HG03108 (cell line): ENCODE measurements around the gene CD2AP.
"Not testable (repeated sequence)": the region's sequence is repeated elsewhere in the genome, so short reads cannot be mapped to it uniquely, and the experiment has no call there.

Experiments
- ATAC-seq: cut with Tn5 transposase; IDR thresholded peaks from one replicate; pipeline ENCODE4 v1.9.1; 2021; ENCODE audit warnings: moderate library complexity; ENCODE audit not compliant: unreplicated experiment

CD2AP gene

DNA sequence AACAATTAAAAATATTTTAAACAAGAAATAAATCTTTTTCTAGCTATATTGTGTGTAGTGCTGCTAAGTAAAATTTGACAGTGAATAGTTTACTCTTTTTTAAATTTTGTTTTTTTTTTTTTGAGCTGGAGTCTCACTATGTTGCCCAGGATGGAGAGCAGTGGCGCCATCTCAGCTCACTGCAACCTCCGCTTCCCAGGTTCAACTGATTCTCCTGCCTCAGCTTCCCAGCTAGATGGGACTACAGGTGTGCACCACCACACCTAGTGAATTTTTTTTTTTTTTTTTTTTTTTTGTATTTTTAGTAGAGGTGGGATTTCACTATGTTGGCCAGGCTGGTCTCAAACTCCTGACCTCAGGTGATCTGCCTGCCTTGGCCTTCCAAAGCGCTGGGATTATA lies 75.7 kb downstream of the CD2AP start:
- ATAC-seq = not testable (repeated sequence)

GRCh38 chr6:47556459-47556858 lies 78.9 kb downstream of the CD2AP start:
- ATAC-seq = not testable (repeated sequence)

GRCh38 chr6:47563162-47563561 lies 85.6 kb downstream of the CD2AP start:
- no peak for ATAC-seq

GRCh38 chr6:47566602-47567001 lies 89.0 kb downstream of the CD2AP start:
- ATAC-seq = not testable (repeated sequence)

GRCh38 chr6:47567586-47567985 lies 90.0 kb downstream of the CD2AP start:
- no peak for ATAC-seq

DNA sequence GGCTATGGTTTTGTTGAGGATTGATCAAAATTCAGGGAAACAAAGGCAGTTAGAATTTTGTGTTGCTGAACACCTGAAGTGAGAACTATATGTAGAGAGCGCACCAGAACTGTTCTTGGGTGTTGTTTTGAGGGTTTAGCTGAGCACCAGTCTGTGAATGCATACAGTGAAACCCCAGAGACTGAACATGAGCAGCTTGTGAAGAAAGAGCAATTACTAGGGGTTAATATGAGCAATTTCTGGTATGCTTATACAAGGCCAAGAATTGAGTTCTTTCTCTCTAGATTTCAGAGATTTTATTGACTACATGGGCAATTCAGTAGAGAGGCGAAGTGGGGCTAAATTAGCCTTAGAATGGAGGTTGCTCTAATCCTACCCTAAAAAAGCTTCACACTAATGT lies 93.9 kb downstream of the CD2AP start:
- ATAC-seq = no peak

GRCh38 chr6:47573109-47573508 lies 95.5 kb downstream of the CD2AP start:
- ATAC-seq = no peak

DNA sequence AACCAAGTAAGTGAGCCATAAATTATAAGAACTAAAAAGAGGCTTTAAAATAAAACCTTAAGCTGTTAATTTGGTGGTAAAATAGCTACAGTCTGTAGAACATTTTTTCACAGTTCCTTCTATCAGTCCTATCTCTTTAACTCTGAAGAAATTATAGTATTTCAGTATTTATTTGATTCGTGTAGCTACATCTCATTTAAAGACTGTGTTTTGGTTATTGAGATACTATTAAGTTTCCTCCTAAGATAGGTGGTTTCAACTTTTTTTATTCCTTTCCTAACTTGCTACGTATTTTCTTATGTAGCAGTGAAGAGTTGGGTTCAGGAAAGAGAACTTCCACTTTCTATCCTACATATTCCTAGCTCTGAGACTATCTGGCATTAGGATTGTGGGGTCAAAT lies 97.2 kb downstream of the CD2AP start:
- no peak for ATAC-seq

DNA sequence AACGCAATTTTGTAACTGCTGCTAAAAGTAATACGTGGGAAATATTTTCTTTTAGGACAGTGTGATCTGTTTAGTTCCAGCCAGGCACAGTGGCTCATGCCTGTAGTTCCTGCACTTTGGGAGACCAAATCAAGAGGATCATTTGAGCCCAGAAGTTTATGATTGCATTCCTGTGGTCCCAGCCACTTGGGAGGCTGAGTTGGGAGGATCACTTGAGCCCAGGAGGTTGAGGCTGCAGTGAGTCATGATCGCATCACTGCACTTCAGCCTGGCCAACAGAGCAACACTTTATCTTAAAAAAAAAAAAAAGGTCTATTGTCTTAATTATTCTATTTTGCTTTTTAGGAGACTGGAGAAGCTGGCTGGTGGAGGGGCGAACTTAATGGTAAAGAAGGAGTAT lies 101.5 kb downstream of the CD2AP start:
- no peak for ATAC-seq

DNA sequence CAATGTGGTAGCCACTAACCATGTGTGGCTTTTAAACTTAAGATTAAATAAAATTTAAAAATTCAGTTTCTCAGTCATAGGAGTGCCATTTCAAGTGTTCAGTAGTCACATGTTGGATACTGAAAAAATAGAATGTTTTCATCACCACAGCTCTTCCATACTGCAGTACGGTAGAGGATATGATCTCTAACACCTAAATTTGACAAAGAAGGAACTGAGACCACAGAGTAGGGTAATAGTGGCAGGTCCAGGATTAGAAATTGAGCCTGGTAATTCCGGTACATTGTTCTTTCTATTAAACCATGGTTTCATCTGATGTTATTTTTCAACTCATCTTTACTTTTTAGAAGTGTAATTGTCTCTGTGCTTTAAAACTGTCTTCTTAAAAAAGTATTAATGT lies 104.0 kb downstream of the CD2AP start:
- ATAC-seq = peak; percentile 85

DNA sequence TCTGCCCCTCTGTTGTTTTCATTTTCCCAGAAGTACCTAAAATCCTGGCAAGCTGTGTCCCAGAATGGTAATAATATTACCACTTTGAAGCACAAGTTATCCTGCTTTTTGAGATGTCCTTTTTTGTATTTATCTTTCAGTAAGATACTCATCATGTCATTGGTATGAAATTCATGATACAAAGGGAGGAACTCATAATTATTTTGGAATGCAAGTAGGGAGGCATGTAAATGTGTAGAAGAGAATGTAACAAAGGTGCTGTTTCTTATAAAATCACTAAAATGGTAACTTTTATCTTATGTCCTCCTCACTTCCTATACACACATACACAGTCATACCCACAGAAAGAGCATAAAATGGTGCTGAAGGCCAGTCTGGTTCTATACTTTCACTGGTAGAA lies 109.9 kb downstream of the CD2AP start:
- ATAC-seq = no peak

DNA sequence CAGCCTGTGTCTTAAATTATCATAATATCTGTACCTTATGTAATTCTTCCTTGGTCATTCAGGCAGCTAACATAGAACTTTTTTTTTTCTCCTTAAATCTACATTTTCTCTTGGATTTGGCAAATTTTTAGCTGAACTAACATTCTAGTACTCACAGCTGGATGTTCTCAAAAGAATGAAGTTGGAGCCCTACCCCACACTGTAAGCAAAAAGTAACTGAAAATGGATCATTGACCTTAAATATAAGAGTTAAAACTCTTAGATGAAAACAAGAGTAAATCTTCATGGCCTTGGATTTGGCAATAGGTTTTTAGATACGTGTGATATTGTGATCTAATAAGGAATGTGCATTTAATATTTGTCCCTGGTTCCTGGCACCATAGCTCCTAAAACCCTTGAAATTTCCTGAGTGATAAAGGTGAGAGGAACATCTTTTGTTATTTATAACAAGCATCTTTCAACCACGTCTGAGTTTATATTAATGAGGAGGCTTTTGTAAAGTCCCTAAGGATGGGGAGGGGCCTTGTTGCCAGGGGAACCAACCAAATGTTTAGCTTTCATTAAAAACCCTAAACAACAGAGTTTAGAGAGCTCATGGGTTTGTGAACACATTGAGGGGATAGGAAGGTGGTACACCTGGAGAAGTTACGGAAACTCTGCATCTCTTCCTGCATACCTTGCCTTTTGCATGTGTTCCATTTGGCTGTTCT lies 114.7 kb downstream of the CD2AP start:
- ATAC-seq = no peak

DNA sequence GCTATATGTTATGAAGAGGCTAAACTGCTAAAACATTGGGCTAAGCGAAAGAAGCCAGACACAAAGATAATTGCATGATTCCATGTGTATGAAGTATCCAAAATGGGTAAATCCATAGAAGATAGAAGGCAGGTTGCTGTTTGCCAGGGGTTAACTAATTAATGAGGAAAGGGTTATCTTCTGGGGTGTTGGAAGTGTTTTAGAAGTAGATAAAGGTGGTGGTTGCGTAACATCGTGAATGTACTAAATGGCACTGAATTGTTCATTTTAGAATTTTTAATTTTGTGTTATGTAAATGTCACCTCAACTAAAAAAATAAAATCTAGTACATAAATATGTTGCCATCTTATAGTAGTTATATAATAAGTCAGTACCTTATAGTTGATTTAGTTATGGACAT lies 116.4 kb downstream of the CD2AP start:
- no peak for ATAC-seq

DNA sequence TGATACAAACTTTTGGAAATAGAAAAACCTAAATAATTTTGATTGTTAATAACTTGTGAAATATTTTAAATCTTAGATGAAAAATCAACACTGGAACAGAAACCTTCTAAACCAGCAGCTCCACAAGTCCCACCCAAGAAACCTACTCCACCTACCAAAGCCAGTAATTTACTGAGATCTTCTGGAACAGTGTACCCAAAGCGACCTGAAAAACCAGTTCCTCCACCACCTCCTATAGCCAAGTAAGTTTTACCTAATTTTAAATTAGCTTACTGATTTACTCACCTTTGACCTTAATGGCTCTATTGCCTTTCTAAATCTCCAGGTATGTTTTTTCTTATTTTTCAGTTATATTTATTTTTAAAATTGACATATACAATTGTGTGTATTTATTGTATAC lies 118.2 kb downstream of the CD2AP start:
- ATAC-seq = no peak

- no peak for ATAC-seq
Observed at GRCh38 chr6:47598367-47598766, 120.8 kb downstream of the CD2AP start.

DNA sequence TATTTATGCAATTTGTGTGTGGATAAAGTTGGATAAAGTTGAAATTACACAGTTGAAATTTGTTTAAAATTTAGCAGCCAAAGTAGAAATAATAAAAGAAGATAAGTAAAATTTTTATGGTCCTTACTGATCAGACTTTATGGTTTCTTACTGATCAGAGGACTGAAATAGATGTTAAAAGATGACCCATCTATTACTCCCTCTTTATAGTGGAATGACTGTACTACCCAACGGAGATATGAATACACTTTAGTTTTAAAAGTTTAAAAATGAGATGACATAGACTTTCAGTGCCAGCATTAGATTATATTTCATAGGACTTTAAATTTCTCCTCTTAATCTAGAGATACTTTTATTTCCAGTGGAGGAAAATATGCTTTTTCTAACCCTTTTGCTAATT lies 121.9 kb downstream of the CD2AP start:
- no peak for ATAC-seq

DNA sequence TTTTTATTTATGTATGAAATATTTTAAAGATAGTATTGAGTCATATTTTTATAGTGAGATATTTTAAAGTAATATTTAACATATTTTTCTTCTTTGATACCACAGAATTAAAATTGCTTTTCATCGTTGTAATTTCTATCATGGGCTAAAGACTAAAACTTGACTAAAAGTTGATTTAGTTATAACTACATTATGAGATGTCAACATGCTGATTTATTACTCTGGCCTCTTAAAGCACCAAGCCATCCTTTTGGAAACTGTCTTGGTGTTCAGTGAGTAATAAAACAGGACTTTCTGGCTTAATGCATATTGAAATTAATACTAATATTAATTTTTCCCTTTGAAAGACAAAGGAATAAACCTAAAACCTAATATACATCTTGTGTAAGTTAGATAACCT lies 125.6 kb downstream of the CD2AP start:
- no peak for ATAC-seq

DNA sequence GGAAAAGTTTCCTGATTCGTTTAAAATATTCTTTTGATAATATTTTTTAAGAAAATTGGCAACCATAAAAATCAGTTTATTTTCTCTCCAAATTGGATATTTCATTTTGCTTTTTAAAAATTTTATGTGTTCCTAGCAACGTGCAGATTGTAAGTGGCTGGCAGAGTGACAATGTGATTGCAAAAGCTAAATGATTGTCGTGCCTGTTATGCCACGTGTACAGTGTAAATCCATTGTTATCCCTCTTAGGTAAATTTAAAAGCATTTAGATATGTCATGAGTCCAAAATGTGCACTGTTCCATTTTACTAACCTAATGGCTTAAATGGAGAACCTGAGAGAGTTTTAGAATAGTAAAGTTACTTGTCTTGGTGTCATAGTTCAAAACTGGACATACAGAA lies 126.4 kb downstream of the CD2AP start:
- ATAC-seq = no peak

- no peak for ATAC-seq
Observed at GRCh38 chr6:47621838-47622449, 144.4 kb downstream of the CD2AP start.

DNA sequence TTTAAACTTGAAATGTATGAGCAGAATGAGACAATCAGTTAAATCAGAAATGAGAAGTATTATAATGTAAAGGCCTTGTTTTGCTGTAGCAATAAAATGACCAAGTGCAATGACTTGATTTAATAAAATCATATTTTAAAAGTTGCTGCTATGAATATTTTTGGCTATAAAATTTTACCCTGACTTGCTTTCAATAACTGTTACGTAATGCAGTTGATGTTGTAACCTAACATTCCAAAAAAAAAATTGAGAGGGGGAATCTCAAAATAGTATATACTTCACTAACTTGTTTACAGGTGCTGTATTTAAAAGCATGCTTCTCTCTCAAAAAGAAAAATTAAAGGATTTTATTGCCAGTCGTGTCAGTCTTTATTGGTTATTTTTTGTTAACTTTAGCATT lies 149.2 kb downstream of the CD2AP start:
- no peak for ATAC-seq

- ATAC-seq = no peak
Observed at GRCh38 chr6:47628448-47629272, 151.1 kb downstream of the CD2AP start.

DNA sequence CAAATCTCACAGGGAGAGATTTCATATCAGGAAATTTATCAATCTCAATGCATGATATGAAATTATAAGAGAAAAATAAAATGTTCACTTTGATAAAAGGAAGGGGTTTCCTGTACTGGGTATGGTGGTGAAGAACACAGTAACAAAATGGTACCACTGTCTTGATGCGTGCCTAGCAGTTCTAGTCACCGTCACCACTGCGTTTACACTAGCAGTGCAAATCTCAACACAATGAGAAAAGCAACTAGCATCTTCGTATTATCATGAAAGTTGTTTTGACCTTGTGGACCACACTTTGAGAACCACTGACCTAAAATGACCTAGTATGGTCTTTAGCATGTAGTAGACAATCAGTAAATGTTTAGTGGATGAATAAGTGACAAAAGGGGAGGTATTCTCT lies 152.4 kb downstream of the CD2AP start:
- ATAC-seq = no peak
